DMS53 (cell line): ENCODE measurements around the gene C19orf53.
"Not testable (repeated sequence)": the region's sequence is repeated elsewhere in the genome, so short reads cannot be mapped to it uniquely, and the experiment has no call there.

ENCODE experiments used
- DNase-seq: peaks from one replicate; lab custom pipeline; 2025; lab: John Stamatoyannopoulos, UW

C19orf53 gene

DNA sequence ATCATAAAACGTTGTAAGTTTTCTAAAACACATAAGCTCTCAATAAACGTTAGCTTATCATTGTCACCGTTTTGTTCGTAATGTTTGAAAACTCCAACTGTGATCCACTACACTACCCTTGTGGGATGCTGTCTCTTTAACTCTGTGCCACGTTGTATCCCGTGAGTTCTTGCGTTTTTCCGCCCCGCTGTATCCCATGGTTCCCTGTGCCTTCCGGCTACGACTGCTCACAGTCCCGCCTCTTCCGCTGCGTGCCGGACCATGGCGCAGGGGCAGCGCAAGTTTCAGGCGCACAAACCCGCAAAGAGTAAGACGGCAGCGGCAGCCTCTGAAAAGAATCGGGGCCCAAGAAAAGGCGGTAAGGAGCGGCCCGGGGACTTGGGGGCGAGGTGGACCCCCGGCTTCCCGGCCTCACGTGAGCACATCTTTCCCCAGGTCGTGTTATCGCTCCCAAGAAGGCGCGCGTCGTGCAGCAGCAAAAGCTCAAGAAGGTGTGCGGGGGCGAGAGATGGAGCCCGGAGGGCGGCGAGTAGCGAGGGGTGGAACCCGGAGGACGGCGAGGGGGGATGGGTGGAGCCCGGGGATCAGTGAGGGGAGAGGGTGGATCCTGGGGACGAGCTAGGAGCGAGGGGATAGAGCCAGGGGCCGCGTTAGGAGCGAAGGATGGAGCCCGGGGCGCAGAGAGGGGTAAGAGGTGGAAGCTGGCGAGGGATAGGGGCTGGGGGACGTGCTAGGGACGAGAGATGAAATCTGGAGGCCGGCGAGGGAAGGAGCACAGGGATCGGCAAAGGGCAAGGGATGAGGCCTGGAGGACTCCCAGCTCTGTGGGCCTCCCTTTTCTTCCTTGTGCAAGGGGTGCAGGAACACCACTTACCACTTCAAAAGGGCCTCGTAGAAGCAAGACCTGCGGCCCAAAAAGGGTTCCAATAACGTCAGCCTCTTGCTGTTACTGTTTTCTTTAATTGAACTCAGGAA lies at the start of gene C19orf53:
TSS of gene C19orf53 (plus strand) at position 240 of the 975 bp plus-strand sequence. CDS start at position 262, 22 bp downstream.
- DNase-seq: peak; percentile 94

DNA sequence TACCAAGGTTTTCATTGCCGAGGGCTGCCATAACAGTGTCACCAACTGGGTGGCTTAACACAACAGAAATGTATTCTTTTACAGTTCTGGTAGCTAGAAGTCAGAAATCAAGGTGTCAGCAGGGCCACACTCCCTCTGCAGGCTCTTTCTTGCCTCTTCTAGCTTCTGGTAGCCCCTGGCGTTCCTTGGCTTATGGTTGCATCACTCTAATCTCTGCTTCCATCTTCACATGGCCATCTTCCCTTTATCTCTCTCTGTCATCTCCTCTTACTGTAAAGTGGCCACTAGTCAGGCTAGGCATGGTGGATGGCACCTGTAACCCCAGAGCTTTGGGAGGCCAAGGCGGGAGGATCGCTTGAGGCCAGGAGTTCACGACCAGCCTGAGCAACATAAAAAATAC lies 47.9 kb upstream of the C19orf53 start:
- DNase-seq: no peak

DNA sequence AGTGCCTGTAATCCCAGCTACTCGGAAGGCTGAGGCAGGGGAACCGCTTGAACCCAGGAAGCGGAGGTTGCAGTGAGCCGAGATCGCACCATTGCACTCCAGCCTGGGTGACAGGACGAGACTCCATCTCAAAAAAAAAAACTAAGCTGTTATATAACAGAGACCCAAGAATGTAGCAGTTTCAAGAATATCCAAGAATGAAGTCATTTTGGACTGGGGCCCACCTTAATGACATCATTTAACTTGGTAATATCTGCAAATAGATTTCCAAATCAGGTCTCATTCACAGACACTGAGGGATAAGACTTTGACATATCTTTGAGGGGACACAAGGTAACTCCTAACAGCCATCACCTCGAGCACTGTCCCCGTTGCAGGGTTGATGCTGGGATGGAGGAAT lies 46.5 kb upstream of the C19orf53 start:
- DNase-seq: no peak

DNA sequence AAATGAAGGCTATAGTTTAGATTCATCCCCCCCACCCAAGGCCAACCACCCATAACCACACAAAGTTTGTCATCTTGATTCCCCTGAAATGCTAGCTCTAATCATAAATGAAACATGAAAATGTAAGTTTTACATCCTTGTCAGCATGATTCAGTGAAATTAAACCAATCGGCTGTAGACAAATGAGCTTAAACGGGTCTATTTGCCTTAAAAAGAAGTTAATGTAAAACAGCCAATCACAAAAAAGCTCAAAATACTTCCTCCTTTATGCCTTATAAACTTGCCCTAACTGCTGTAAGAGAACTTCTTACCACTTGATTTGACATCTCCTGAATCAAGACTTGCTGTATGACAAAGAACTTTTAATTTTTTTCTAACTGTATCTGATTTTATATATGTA lies 44.4 kb upstream of the C19orf53 start:
- DNase-seq: no peak

DNA sequence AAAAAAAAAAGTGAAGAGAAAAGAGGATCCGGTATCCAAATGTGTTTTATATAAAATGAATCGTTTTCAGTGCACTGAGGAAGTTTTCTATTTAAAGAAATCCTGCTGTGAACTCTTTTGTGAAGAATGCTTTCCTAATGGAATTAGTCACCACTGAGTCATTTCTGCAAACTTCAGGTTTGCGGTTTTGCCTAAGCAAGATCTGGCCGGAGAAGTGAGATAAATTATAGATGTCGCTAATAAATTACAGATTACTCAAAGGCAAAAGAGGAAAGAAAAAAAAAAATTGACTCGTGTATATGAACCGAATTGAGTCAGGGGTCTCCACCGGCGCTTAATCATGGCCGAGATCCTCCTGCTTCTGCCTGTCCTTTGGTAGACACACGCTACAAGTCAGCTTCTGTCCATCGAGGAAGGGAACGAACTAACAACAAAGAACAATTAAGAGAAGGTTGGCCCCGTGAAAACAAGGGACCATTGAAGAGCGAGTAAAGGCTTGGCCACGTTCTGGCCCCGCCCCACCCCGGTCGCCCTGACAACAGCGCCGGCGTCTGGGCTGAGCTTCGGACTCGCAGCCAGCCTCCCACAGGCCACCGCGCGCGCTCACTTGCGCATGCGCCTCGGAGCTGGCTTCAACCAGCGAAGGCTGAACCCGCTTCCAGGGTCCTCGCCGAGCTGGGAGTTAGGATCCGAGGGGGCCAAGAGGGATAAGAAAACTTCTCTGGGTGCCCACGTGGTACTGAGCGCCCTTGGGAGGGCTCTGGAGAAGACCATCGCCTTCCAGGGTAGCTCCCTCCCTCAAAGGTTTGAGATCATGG lies 42.9 kb upstream of the C19orf53 start:
- DNase-seq: peak; percentile 96

DNA sequence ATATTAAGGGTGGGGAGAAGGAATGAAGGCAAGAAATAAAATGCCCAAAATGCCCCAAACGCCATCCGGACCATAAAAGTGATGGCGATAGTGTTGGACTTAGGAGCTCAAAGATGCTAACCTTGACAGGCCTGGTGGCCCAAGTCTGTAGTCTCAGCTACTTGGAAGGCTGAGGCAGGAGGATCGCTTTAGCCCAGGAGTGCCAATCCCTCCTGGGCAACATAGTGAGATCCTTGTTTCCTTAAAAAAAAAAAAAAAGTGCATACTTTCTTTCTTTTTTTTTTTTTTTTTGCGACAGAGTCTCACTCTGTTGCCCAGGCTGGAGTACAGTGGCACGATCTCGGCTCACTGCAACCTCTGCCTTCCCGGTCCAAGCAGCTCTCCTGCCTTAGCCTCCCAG lies 41.9 kb upstream of the C19orf53 start:
- DNase-seq: no peak

DNA sequence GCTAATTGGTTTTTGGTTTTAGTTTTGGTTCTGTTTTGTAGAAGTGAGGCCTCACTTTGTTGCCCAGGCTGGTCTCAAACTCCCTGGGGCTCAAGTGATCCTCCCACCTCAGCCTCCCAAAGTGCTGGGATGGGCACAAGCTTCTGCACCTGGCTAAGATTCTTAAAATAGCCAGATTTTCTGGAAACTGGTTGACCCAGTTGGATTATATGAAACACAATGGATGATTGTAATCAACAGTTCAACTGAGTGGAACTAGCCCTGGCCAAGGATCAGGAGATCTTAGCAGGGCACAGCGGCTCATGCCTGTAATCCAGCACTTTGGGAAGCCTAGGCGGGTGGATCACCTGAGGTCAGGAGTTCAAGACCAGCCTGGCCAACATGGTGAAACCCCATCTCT lies 39.5 kb upstream of the C19orf53 start:
- no peak for DNase-seq

DNA sequence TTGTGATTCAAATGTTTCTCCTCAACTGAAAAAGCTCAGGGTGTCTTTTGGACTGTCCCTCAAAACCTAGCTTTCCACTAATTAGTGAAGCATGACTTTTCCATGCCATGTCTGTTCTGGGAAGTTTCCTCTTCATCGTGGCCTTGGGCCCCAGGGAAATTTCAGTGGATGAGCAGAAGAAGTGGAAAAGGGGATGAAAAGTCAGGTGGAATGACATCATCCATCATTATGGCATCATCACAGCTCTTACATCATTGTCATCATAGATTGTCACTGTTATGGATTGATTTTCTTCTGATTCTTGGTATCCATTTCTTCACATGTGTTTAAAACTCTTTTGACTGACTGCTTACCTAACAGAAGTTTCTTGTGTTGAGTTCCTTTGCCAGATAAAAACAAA lies 36.2 kb upstream of the C19orf53 start:
- DNase-seq: no peak

DNA sequence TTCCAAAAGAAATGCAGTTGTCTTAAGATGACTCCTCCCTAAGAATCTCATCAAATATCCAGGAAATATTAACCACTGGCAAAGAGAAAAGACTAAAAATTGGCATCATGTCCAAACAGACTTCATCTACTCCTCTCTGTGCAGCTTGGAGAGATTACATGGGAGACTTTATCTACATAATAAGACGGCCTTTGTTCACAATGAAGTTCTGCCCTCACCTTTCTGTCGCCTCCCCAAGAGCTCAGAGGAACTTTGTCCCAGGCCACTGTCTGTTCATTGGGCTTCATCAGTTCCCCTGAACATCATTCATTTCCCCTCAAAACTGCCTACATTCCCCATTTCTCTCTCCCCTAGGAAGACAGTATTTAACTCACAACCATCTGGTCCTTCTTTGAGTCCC lies 32.4 kb upstream of the C19orf53 start:
- no peak for DNase-seq

DNA sequence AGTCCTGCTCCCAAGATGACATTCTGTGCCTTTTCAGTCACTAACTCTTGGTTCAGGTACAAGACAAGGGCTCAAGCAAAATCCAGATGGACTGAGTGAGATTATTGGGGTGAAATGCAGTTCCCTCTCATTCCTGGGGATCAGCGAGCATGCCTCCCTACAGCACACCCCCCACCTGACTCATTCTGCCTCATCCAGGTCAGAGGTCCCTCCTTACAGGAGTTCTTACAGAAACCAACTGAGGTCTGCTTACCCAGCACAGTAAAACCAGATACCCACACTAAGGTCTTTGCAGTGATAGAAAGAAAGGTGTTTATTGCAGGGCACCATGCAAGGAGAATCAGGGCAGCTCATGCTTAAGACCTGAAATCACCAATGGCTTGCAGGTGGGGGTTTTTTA lies 31.5 kb upstream of the C19orf53 start:
- DNase-seq: no peak

DNA sequence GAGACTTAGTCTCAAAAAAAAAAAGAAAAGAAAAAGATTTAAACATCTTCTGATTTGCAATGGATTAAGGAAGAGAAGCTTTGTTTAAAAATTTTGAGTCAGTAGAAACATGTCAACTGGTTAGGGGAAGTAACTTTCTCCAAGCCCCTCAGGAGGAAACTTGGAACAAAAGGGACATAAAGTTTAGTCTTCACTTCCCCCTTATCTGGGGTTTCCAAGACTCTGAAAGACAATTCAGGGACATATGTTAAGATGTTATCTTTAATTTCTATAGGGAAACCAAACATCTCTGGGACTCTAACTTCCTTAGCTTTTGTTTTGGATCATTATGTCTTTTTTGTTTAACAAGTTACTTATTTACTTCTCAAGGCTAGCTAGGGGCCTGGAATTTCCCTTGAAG lies 30.1 kb upstream of the C19orf53 start:
- no peak for DNase-seq

DNA sequence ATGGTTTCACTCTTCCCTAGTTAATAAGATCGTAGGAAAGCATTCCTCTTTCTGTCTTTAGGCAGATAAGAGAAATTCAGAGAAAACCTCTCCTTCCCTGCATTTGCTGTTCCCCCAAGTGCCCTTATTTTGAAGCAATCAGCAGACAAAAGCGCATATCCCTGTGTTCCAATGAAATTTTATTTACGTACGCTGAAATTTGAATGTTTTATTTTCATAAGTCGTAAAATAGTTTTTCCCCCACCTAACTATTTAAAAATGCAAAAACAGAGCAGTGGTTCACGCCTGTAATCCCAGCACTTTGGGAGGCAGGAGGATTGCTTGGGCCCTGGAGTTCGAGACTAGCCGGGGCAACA lies 27.2 kb upstream of the C19orf53 start:
- DNase-seq: no peak

DNA sequence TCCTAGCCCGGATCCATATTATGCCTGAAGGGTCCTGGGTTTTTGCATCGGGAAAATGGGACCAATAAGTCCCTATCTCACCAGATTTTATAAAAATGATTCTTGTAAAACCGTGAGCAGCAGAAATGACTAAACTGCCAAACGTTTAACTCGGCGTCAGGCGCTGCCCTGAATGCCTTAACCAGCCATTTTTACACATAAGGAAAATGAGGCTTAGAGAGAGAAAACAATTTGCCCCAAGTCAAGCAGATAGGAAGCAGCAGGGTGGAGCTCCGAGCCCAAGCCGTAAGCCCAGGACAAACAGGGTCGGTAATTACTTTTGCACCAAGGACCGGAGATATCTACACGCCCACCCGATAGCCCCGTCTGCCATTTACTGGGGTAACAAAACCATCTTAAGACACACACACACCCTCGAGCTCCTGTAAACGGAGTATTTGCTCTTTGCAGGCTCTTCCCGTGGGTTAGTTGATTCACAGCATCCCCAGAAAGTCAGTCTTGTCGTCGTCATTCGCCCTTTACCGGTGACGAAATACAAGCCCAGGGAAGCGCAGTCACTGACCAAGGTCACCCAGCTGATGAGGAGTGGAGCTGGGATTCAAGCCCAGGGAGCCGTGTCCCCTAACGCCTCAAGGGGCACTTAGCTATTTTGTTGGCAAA lies 26.0 kb upstream of the C19orf53 start:
- DNase-seq: peak; percentile 59

DNA sequence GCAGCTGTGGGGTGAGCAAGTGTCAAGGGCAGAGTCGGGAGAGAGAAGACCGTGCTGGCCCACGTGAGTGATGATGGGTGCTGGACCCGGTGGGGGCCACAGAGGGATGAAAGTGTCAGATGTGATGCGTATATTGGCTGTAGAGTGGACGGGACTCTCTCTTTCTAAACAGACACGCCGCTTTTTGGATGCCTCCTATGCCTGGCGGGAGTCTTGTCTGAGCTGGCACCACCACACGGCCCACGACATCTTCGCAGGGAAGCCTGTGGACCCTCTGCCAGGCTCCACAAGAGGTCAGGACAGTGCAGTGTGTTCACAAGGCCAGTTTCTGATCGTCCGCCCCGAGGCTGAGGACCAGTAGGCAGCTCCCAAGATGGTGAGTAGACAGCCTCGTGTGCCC lies 22.8 kb upstream of the C19orf53 start:
- DNase-seq: no peak

DNA sequence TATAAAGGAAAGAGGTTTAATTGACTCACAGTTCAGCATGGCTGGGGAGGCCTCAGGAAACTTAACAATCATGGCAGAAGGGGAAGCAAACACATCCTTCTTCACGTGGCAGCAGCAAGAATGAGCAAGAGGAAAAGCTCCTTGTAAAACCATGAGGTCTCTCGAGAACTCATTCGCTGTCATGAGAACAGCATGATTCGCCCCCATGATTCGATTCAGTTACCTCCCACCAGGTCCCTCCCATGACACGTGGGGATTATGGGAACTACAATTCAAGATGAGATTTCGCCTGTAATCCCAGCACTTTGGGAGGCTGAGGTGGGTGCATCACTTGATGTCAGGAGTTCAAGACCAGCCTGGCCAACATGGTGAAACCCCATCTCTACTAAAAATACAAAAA lies 20.6 kb upstream of the C19orf53 start:
- DNase-seq: not testable (repeated sequence)

DNA sequence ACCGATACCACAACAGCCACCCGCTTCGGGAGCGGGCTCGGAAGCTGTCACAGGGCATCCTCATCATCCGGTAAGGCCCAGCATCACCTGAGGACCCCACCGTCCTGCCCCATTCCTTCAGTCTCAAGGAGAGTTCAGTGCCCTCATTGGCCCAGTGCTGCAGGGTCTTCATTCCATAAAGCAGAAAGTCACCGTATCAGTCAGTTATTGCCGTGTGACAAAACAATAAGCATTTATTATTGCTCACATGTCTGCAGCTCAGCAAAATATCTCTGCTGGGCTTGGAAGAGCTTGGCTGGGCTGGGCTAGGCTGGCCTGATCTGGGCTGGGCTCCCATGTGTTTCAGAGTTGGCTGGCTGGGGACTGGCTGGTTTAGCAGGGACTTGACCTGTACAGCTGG lies 18.0 kb upstream of the C19orf53 start:
- DNase-seq: no peak

DNA sequence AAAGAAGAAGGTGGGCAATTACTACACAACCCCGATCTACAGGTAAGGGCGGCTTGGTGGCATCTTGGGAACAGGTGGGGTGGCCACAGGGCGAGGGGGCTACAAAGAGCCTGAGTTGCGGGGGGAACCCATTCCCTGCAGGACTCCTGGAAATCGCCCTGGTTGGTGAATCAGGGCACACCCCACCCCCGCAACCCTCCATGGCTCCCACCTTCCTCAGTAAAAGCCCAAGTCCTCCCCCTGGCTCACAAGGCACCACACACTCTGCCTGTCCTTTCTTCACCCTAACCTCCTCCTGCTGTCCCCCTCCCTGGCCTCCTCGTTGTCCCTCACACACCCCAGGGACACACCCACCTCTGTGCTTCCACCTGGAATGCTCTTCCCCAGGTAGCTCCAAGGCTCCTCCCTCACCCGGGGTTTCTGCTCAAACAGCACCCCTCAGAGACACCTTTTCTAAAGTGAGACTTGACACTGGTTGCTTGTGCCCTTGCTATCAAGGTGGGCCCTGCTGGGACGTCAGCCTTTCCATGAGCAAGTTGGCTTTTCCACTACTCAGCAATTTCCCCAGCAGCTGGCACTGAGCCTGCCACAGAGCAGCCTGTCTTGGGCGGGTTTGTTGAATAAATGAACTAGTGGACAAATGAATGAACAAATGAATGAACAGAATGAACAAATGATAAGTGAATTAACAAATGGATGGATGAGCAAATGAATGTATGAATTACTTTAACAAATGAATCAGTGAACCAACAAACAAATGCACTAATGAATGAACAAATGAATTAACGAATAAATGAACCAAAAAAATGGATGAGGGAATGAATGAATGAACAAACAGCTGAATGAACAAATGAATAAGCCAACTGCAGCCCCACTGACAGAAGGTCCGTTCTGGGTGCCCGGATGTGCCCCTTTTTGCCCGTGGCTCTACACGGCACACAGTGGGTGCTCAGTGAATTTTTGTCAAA lies 16.2 kb upstream of the C19orf53 start:
- no peak for DNase-seq

DNA sequence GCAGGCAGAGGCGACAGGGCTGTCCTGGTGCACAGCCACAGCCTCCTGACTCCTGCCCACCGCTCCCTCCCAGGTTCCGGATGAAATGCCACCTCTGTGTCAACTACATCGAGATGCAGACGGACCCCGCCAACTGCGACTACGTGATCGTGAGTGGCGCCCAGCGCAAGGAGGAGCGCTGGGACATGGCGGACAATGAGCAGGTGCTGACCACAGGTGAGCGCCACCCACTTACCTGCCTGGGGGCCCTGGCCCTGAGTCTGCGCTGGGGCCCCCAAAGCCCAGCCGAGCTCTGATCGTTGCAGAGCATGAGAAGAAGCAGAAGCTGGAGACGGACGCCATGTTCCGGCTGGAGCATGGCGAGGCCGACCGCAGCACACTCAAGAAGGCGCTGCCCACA lies 15.5 kb upstream of the C19orf53 start:
- DNase-seq: no peak

DNA sequence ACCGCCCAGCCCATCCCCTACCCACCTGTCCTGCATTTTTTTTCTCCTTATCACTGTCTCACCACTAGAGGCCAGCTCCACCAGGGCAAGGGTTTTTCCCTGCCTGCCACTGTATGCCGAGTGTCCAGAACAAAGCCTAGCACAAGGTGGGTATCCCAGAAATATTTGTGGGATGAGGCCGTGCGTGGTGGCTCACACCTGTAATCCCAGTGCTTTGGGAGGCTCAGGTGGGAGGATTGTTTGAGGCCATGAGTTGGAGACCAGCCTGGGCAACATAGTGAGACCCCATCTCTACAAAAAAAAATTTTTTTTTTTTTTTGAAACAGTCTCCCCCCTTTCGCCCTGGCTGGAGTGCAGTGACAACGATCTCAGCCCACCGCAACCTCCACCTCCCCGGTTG lies 12.8 kb upstream of the C19orf53 start:
- no peak for DNase-seq

DNA sequence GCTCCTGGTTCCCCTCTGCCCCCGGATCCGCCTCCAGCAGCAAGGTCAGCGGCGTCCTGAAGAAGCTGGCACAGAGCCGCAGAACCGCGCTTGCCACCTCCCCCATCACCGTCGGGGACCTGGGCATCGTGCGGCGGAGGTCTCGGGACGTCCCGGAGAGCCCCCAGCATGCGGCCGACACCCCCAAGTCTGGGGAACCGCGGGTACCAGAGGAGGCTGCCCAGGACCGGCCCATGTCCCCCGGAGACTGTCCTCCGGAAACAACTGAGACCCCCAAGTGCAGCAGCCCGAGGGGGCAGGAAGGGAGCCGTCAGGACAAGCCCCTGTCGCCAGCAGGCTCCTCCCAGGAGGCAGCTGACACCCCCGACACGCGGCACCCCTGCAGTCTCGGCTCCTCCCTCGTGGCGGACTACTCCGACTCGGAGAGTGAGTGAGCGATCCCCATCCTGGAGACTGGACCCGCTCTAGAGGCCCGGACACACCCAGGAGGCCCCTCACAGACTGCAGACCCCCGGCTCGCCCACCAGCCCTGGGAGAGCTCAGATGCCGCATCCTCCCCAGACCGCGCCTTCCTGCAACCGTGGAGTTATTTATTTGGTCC lies 11.5 kb upstream of the C19orf53 start:
- DNase-seq: no peak

DNA sequence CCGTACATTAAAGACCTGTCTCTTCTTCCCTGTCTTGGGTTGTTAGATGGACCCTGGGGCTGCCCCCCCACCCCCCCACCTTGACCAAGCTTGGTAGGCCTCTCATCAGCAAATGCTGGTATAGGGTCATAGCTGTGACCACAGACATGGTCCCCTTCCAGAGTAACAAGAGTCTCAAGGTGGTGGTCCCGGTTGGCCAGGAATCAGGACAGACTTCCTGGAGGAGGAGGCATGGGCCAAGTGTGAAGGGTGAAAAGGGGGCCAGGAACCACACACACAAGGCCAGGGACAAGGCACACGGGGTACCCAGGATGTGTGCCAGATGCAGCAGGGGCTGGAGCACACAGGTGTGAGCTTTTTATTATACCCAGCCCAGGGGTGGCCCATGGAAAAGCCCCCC lies 11.0 kb upstream of the C19orf53 start:
- DNase-seq: no peak
